HCT116 (cell line): ENCODE results near the gene BAHCC1. TPM values are rescaled to one million over a fixed set of nuclear protein-coding genes. Genes with fewer than 3 reads are reported as not detected.
A peak's percentile ranks its signal among the peaks of the same experiment; 100 is the strongest.

ENCODE experiments used
- ATAC-seq: fragments of 200-7000 bp; cut with Tn5 transposase; 2 replicates; pipeline ENCODE4 v1.9.1; 2020; ENCODE audit warnings: mild to moderate bottlenecking, moderate library complexity
- BruUV-seq: library from RNA; stranded (reverse); fragments of 400-500 nt; replicated peaks from 2 replicates; lab custom pipeline; 2021; lab: Mats Ljungman, UMichigan
- CTCF ChIA-PET: fragments of 300-600 bp; sonication (Branson Sonifier 250); formaldehyde crosslinking; loops from one replicate; lab custom pipeline; 2021; ENCODE audit warnings: antibody characterized with exemption; lab: Charles Lee
- POLR2A ChIA-PET: fragments of 300-600, 350-600 bp; sonication (Branson Sonifier 250); formaldehyde crosslinking; loops from one replicate; lab custom pipeline; 2021; ENCODE audit warnings: antibody characterized with exemption; lab: Charles Lee
- RAD21 ChIA-PET, 2 experiments: fragments of 300-600 bp; sonication (Branson Sonifier 250); formaldehyde crosslinking; loops; one replicate each; lab custom pipeline; 2023; ENCODE audit warnings: low total read pairs in 2 of 2; ENCODE audit not compliant: uncharacterized antibody in 2 of 2, unreplicated experiment in 2 of 2, low non-redundant PET in 1 of 2; lab: Charles Lee
- DNase-seq: peaks from one replicate; pipeline ENCODE4 v3.0.0-alpha.2; 2010; ENCODE audit warnings: low read depth, low spot score
- H2AFZ ChIP-seq: fragments of 200-600 bp; shearing (Covaris generic), sonication (generic); 2 replicates; pipeline ENCODE4 v1.6.1; 2017; ENCODE audit warnings: low read depth, mixed run types, mixed read lengths, antibody characterized with exemption, low read length; ENCODE audit not compliant: poor library complexity, severe bottlenecking
- H3K27ac ChIP-seq: 2 replicates; pipeline ENCODE4 v1.5.1; 2012; ENCODE audit warnings: low read depth, low read length
- H3K27me3 ChIP-seq: fragments of 200-600 bp; sonication (generic); 2 replicates; pipeline ENCODE4 v1.6.1; 2016; ENCODE audit warnings: mixed run types, low read length, mixed read lengths; ENCODE audit not compliant: insufficient read depth
- H3K36me3 ChIP-seq, 2 experiments: fragments of 200-500 bp in 1 of 2; fragments of 200-600 bp in 1 of 2; sonication (Bioruptor generic) in 1 of 2; sonication (generic) in 1 of 2; 2 replicates each; pipeline versions ENCODE4 v1.5.1 to v1.6.1; 2014 to 2016; ENCODE audit warnings: low read length in 2 of 2, inconsistent platforms in 1 of 2, mixed read lengths in 1 of 2, mixed run types in 1 of 2; ENCODE audit not compliant: insufficient read depth in 2 of 2, control insufficient read depth in 1 of 2
- H3K4me1 ChIP-seq, 2 experiments: fragments of 200-600 bp in 1 of 2; sonication (generic) in 1 of 2; 2 replicates each; pipeline versions ENCODE4 v1.5.1 to v1.6.1; 2012 to 2017; ENCODE audit warnings: low read length in 2 of 2, inconsistent platforms in 1 of 2, mild to moderate bottlenecking in 1 of 2, mixed read lengths in 1 of 2, mixed run types in 1 of 2, moderate library complexity in 1 of 2; ENCODE audit not compliant: insufficient read depth in 2 of 2, control insufficient read depth in 1 of 2
- H3K4me2 ChIP-seq: fragments of 200-600 bp; sonication (generic); 2 replicates; pipeline ENCODE4 v1.6.1; 2017; ENCODE audit warnings: mixed run types, low read length, mixed read lengths
- H3K4me3 ChIP-seq, 2 experiments: fragments of 200-600 bp in 1 of 2; sonication (generic) in 1 of 2; replicated peaks in 1 of 2; 2 replicates each; pipeline ENCODE4 v1.5.1; 2011 to 2016; ENCODE audit warnings: low read length in 2 of 2, control low read depth in 1 of 2, low read depth in 1 of 2, mild to moderate bottlenecking in 1 of 2, mixed read lengths in 1 of 2, mixed run types in 1 of 2
- H3K79me2 ChIP-seq: fragments of 200-600 bp; sonication (generic); 2 replicates; pipeline ENCODE4 v1.6.1; 2017; ENCODE audit warnings: mild to moderate bottlenecking, mixed run types, low read length, moderate library complexity, mixed read lengths; ENCODE audit not compliant: insufficient read depth
- H3K9ac ChIP-seq: fragments of 200-600 bp; sonication (generic); 2 replicates; pipeline ENCODE4 v1.6.1; 2016; ENCODE audit warnings: low read length, mixed read lengths
- H3K9me2 ChIP-seq: fragments of 200-600 bp; sonication (generic), shearing (Covaris generic); 2 replicates; pipeline ENCODE4 v1.6.1; 2017; ENCODE audit warnings: mixed run types, mild to moderate bottlenecking, moderate library complexity; ENCODE audit not compliant: insufficient read depth
- H3K9me3 ChIP-seq, 2 experiments: fragments of 200-500 bp in 1 of 2; fragments of 200-600 bp in 1 of 2; sonication (Bioruptor generic) in 1 of 2; sonication (generic) in 1 of 2; 2 replicates each; pipeline ENCODE4 v1.6.1; 2014 to 2017; ENCODE audit warnings: low read length in 2 of 2, mixed read lengths in 2 of 2, inconsistent platforms in 1 of 2, low read depth in 1 of 2, mild to moderate bottlenecking in 1 of 2, mixed run types in 1 of 2, moderate library complexity in 1 of 2; ENCODE audit not compliant: control insufficient read depth in 1 of 2, insufficient read depth in 1 of 2
- H4K20me1 ChIP-seq: fragments of 200-600 bp; sonication (generic), shearing (Covaris generic); 2 replicates; pipeline ENCODE4 v1.6.1; 2017; ENCODE audit warnings: mixed run types, mild to moderate bottlenecking, moderate library complexity; ENCODE audit not compliant: insufficient read depth
- ELF1 ChIP-seq: IDR thresholded peaks from 2 replicates; pipeline ENCODE4 v1.6.1; 2012; ENCODE audit warnings: low read depth, borderline replicate concordance
- EZH2phosphoT487 ChIP-seq: fragments of 200-600 bp; IDR thresholded peaks from 2 replicates; pipeline ENCODE4 v1.6.1; 2018; ENCODE audit warnings: antibody characterized with exemption, borderline replicate concordance
- JUND ChIP-seq: IDR thresholded peaks from 2 replicates; pipeline ENCODE4 v1.6.1; 2012
- POLR2A ChIP-seq: IDR thresholded peaks from 2 replicates; pipeline ENCODE4 v1.7.0; 2011; ENCODE audit warnings: borderline replicate concordance; ENCODE audit not compliant: insufficient read depth, insufficient read length; ENCODE audit errors: extremely low read depth
- RAD21 ChIP-seq: IDR thresholded peaks from 2 replicates; pipeline ENCODE4 v1.6.1; 2012; ENCODE audit warnings: low read depth, mild to moderate bottlenecking
- SP1 ChIP-seq: IDR thresholded peaks from 2 replicates; pipeline ENCODE4 v1.6.1; 2012; ENCODE audit warnings: low read depth
- SRF ChIP-seq: IDR thresholded peaks from 2 replicates; pipeline ENCODE4 v1.6.1; 2012; ENCODE audit warnings: low read depth
- TCF7L2 ChIP-seq: IDR thresholded peaks from 2 replicates; pipeline ENCODE4 v1.7.0; 2011; ENCODE audit warnings: borderline replicate concordance, inconsistent platforms; ENCODE audit not compliant: insufficient read depth, insufficient read length; ENCODE audit errors: extremely low read depth
- YY1 ChIP-seq: IDR thresholded peaks from 2 replicates; pipeline ENCODE4 v1.6.1; 2011; ENCODE audit warnings: low read length, low read depth, moderate library complexity, mild to moderate bottlenecking; ENCODE audit not compliant: insufficient replicate concordance; ENCODE audit errors: extremely low read depth
- ZFX ChIP-seq: fragments of 450-650 bp; IDR thresholded peaks from 2 replicates; pipeline ENCODE4 v1.6.1; 2017
- ZNF274 ChIP-seq: fragments of 200-500 bp; sonication (Bioruptor generic); IDR thresholded peaks from 2 replicates; pipeline ENCODE4 v1.6.1; 2014; ENCODE audit warnings: mild to moderate bottlenecking, low read depth, low read length, inconsistent platforms
- intact Hi-C: fragments of 100-400 bp; cut with micrococcal nuclease; formaldehyde crosslinking; loops from 2 replicates; pipeline ENCODE4 v1.10.0; 2022
- total RNA-seq: library from RNA; stranded (reverse); gene quantifications from one replicate; pipeline ENCODE4 v1.2.1, GENCODE V29; 2021; ENCODE audit not compliant: unreplicated experiment
- TF ChIP-seq, protein P1 (sequence below): IDR thresholded peaks from 2 replicates; pipeline ENCODE4 v1.6.1; 2012
- TF ChIP-seq, protein P2 (sequence below), 3 experiments: fragments of 200-600 bp in 1 of 3; sonication (generic) in 1 of 3; IDR thresholded peaks in 2 of 3; conservative IDR thresholded peaks in 1 of 3; 2 replicates each; pipeline ENCODE4 v1.5.1; 2012 to 2017; ENCODE audit warnings: low read depth in 2 of 3, low read length in 2 of 3, antibody characterized with exemption in 1 of 3, borderline replicate concordance in 1 of 3, control low read depth in 1 of 3, mild to moderate bottlenecking in 1 of 3, mixed read lengths in 1 of 3, mixed run types in 1 of 3, moderate library complexity in 1 of 3; ENCODE audit not compliant: insufficient read depth in 1 of 3

The BAHCC1 gene
- total RNA-seq, 1 experiment from 2014 or later = 45.2 TPM

DNA sequence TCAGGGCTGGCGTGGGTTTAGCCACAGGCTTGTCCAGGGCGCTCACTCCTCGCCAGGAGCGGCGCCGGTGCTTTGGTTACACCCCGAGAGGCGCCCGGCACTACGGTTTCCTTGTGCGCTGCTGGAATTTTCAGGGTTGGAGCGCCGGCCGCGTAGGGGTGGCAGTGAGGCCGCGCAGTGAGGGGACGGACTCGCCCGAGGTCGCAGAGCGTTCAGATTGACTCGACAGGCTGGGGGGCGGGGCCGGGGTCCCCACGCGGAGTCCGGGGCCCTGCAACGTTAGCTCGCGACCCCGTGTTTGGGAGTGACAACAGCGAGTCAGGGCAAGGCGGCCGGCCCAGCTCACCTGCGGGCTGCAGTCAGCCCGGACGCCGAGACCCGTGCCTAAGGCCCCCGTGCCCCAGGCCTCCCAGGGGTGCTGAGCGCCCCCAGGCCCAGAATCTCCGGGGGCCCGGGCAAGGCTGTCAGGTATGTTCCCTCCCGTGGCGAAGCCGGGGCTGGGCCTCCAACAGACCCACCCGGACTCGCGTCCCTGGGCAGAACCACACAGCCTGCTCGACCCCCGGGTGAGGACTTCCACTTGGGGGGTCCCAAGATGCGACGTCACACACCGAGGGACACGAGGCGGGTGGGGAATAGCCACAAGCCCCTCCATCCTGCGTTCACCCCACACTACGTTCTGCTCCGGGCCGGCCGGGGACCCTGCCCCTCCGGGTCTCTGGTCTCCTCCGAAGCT is 118.7 kb downstream of the BAHCC1 start:
- TF ChIP-seq YY1 (no peak), EZH2phosphoT487 (no peak), RAD21 (no peak), ELF1 (no peak), JUND (no peak), ZNF274 (no peak), ZFX (peak; percentile 77), TCF7L2 (no peak), SP1 (no peak), SRF (no peak), POLR2A (peak; percentile 60)
- TF ChIP-seq, protein P1, sequence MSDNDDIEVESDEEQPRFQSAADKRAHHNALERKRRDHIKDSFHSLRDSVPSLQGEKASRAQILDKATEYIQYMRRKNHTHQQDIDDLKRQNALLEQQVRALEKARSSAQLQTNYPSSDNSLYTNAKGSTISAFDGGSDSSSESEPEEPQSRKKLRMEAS = no peak
- TF ChIP-seq, protein P2, sequence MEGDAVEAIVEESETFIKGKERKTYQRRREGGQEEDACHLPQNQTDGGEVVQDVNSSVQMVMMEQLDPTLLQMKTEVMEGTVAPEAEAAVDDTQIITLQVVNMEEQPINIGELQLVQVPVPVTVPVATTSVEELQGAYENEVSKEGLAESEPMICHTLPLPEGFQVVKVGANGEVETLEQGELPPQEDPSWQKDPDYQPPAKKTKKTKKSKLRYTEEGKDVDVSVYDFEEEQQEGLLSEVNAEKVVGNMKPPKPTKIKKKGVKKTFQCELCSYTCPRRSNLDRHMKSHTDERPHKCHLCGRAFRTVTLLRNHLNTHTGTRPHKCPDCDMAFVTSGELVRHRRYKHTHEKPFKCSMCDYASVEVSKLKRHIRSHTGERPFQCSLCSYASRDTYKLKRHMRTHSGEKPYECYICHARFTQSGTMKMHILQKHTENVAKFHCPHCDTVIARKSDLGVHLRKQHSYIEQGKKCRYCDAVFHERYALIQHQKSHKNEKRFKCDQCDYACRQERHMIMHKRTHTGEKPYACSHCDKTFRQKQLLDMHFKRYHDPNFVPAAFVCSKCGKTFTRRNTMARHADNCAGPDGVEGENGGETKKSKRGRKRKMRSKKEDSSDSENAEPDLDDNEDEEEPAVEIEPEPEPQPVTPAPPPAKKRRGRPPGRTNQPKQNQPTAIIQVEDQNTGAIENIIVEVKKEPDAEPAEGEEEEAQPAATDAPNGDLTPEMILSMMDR (IDR thresholded peaks at IDR 0.05 in 2 of 3, conservative IDR thresholded peaks at IDR 0.05 in 1 of 3; ENCODE audit: borderline replicate concordance in 1 of 3, insufficient read depth in 1 of 3, low read depth in 2 of 3, low read length in 2 of 3) = no peak
- TF ChIP-seq, all 23 proteins: peak for 2
- ChIA-PET RAD21 (no interaction called here), POLR2A (interaction anchor here (1.5 to 2.4 kb wide), 8 partner anchors 9 to 118 kb away, joined by 4 to 12 read pairs (median 6); partner anchors contain the start of genes BAHCC1, FAAP100 and FSCN2), CTCF (no interaction called here)
- H3K4me2 ChIP-seq = peak overlapping the region; percentile 100
- H3K4me1 ChIP-seq = peaks cover 33 to 83% of the 10 kb centered on the region in 2 experiments
- intact Hi-C loops = no loop called here
- DNase-seq = no peak
- H3K4me3 ChIP-seq = peak overlapping the region; percentile 81 to 90
- H3K9ac ChIP-seq = peak overlapping the region; percentile 94
- BruUV-seq = no TSS peak
- no peaks in the 10 kb centered on the region for H3K9me2 ChIP-seq
- peaks cover 76% of the 10 kb centered on the region for H3K79me2 ChIP-seq
- H2AFZ ChIP-seq = no peak overlapping the region
- H3K27me3 ChIP-seq = no peaks in the 10 kb centered on the region
- H3K36me3 ChIP-seq = peaks cover 19 to 34% of the 10 kb centered on the region in 2 experiments
- peaks cover 34% of the 10 kb centered on the region; the same call in 1 of the 2 replicates for H4K20me1 ChIP-seq
- H3K27ac ChIP-seq = peak overlapping the region; percentile 100
- peak; percentile 4 for ATAC-seq
- H3K9me3 ChIP-seq = no peaks in the 10 kb centered on the region
